Endothelial cell of umbilical vein (primary cell): Measurements from ENCODE around the gene KDM4C. TPM values are rescaled to one million over a fixed set of nuclear protein-coding genes. Genes with fewer than 3 reads are reported as not detected.

ENCODE experiments used
- BruUV-seq: library from RNA; stranded (reverse); fragments of 400-500 nt; replicated peaks from 2 replicates; lab custom pipeline; 2021; lab: Mats Ljungman, UMichigan
- CTCF ChIA-PET: fragments of 300-600, 350-600 bp; sonication (Branson Sonifier 250); formaldehyde crosslinking; loops from one replicate; lab custom pipeline; 2021; ENCODE audit warnings: antibody characterized with exemption, inconsistent platforms; lab: Charles Lee
- POLR2A ChIA-PET: fragments of 300-600, 350-600 bp; sonication (Branson Sonifier 250); formaldehyde crosslinking; loops from one replicate; lab custom pipeline; 2021; ENCODE audit warnings: antibody characterized with exemption, inconsistent platforms; lab: Charles Lee
- DNase-seq: peaks from one replicate; pipeline ENCODE4 v3.0.0-alpha.2; 2011; ENCODE audit warnings: low read depth, low spot score
- FAIRE-seq: peaks from 2 replicates; lab custom pipeline; 2011; peaks lifted over from hg19 to GRCh38; lab: Jason Lieb, UNC
- H2AFZ ChIP-seq: 2 replicates; pipeline ENCODE4 v1.6.0; 2012; ENCODE audit warnings: low read depth, low read length, control low read depth, inconsistent platforms
- H3K27ac ChIP-seq: 2 replicates; pipeline ENCODE4 v1.5.1; 2011; ENCODE audit warnings: low read depth, mild to moderate bottlenecking, control low read depth, low read length, moderate library complexity; ENCODE audit not compliant: insufficient read depth
- H3K27me3 ChIP-seq, 2 experiments: 2 replicates each; pipeline versions ENCODE4 v1.6.0 to v1.6.1; 2011; ENCODE audit warnings: low read length in 2 of 2, mixed read lengths in 1 of 2; ENCODE audit not compliant: control insufficient read depth in 2 of 2, insufficient read depth in 2 of 2
- H3K36me3 ChIP-seq, 2 experiments: 2 replicates in 1 of 2; 3 replicates in 1 of 2; pipeline ENCODE4 v1.5.1; 2011; ENCODE audit warnings: low read length in 2 of 2, mild to moderate bottlenecking in 1 of 2, moderate library complexity in 1 of 2; ENCODE audit not compliant: control insufficient read depth in 2 of 2, insufficient read depth in 2 of 2; ENCODE audit errors: extremely low read depth in 1 of 2
- H3K4me1 ChIP-seq: 3 replicates; pipeline ENCODE4 v1.5.1; 2011; ENCODE audit warnings: mild to moderate bottlenecking, low read length; ENCODE audit not compliant: control insufficient read depth, insufficient read depth; ENCODE audit errors: extremely low read depth
- H3K4me2 ChIP-seq: 2 replicates; pipeline ENCODE4 v1.6.1; 2011; ENCODE audit warnings: low read length, control low read depth, mixed read lengths; ENCODE audit not compliant: insufficient read depth
- H3K4me3 ChIP-seq, 3 experiments: fragments of 200-600 bp in 1 of 3; sonication (generic), shearing (Covaris generic) in 1 of 3; replicated peaks in 1 of 3; 2 replicates each; pipeline ENCODE4 v1.5.1; 2011 to 2016; ENCODE audit warnings: control low read depth in 3 of 3, low read length in 3 of 3, mild to moderate bottlenecking in 2 of 3, inconsistent platforms in 1 of 3, low read depth in 1 of 3, moderate library complexity in 1 of 3; ENCODE audit not compliant: insufficient read depth in 1 of 3
- H3K79me2 ChIP-seq: 2 replicates; pipeline ENCODE4 v1.6.0; 2012; ENCODE audit warnings: low read length, inconsistent platforms; ENCODE audit not compliant: control insufficient read depth, insufficient read depth
- H3K9ac ChIP-seq: replicated peaks from 2 replicates; pipeline ENCODE3; 2011; ENCODE audit warnings: low read length, control low read depth; ENCODE audit not compliant: insufficient read depth; ENCODE audit errors: extremely low read depth
- H3K9me1 ChIP-seq: replicated peaks from 3 replicates; pipeline ENCODE4 v1.6.0; 2011; ENCODE audit warnings: mild to moderate bottlenecking, low read length; ENCODE audit not compliant: control insufficient read depth, insufficient read depth; ENCODE audit errors: extremely low read depth
- H3K9me3 ChIP-seq: replicated peaks from 2 replicates; pipeline ENCODE4 v1.5.1; 2012; ENCODE audit warnings: low read length, inconsistent platforms; ENCODE audit not compliant: control insufficient read depth, insufficient read depth
- H4K20me1 ChIP-seq: replicated peaks from 2 replicates; pipeline ENCODE3; 2011; ENCODE audit warnings: mild to moderate bottlenecking, low read length; ENCODE audit not compliant: control insufficient read depth, insufficient read depth; ENCODE audit errors: extremely low read depth
- CTCF ChIP-seq, 2 donors: IDR thresholded peaks; 1 replicate in 1 of 2; 2 replicates in 1 of 2; pipeline ENCODE4 v1.5.1; 2011; ENCODE audit warnings: low read length in 2 of 2, mild to moderate bottlenecking in 2 of 2, moderate library complexity in 2 of 2, control low read depth in 1 of 2, inconsistent platforms in 1 of 2, low read depth in 1 of 2; ENCODE audit not compliant: insufficient read depth in 1 of 2; ENCODE audit errors: extremely low read depth in 1 of 2
- EZH2 ChIP-seq: IDR thresholded peaks from 2 replicates; pipeline ENCODE4 v1.6.1; 2012; ENCODE audit warnings: borderline replicate concordance, low read depth, mild to moderate bottlenecking, moderate library complexity, low read length, inconsistent platforms; ENCODE audit not compliant: severe bottlenecking
- FOS ChIP-seq: IDR thresholded peaks from 2 replicates; pipeline ENCODE4 v1.6.1; 2011; ENCODE audit warnings: mild to moderate bottlenecking, low read length, moderate library complexity, borderline replicate concordance; ENCODE audit not compliant: insufficient read depth
- GATA2 ChIP-seq: IDR thresholded peaks from 2 replicates; pipeline ENCODE4 v1.7.0; 2011; ENCODE audit warnings: low read depth, mild to moderate bottlenecking, moderate library complexity, mixed read lengths, low read length; ENCODE audit not compliant: insufficient read length, insufficient read depth
- JUN ChIP-seq: IDR thresholded peaks from 2 replicates; pipeline ENCODE4 v1.6.1; 2011; ENCODE audit warnings: borderline replicate concordance, low read depth; ENCODE audit not compliant: insufficient read length, insufficient read depth
- MAX ChIP-seq: IDR thresholded peaks from 2 replicates; pipeline ENCODE4 v1.6.1; 2011; ENCODE audit not compliant: insufficient read depth, insufficient read length
- MYC ChIP-seq: IDR thresholded peaks from one replicate; pipeline ENCODE4 v1.6.1; 2011; ENCODE audit warnings: mild to moderate bottlenecking, low read depth, low read length
- POLR2A ChIP-seq: IDR thresholded peaks from 2 replicates; pipeline ENCODE4 v1.6.1; 2012; ENCODE audit warnings: low read depth, mild to moderate bottlenecking, control low read depth, low read length
- POLR2AphosphoS5 ChIP-seq: IDR thresholded peaks from 2 replicates; pipeline ENCODE4 v1.6.1; 2012; ENCODE audit warnings: low read depth, mild to moderate bottlenecking, control low read depth, low read length, moderate library complexity; ENCODE audit not compliant: insufficient read depth
- dilution Hi-C: fragments of 300-500 bp; cut with MboI; formaldehyde crosslinking; loops from one replicate; pipeline ENCODE4 v1.15.0; 2019; ENCODE audit warnings: low sequenced_read_pairs; ENCODE audit not compliant: extremely low pct_ligation_motif_present
- intact Hi-C: fragments of 100-400 bp; cut with micrococcal nuclease; formaldehyde crosslinking; loops from one replicate; pipeline ENCODE4 v1.10.0; 2022
- polyA plus RNA-seq, 4 experiments: library from polyadenylated mRNA; depleted of rRNA in 3 of 4; stranded (reverse) in 3 of 4; unstranded in 1 of 4; fragments of >200 nt; gene quantifications; 2 replicates each; pipeline versions ENCODE4 v1.2.1 to v1.2.3, GENCODE V29; 2011 to 2012; ENCODE audit warnings: missing spikeins in 1 of 4
- total RNA-seq: library from RNA; stranded (reverse); gene quantifications from 2 replicates; pipeline ENCODE4 v1.2.3, GENCODE V29; 2021

KDM4C gene
- total and polyA plus RNA-seq, 2 donors (not counting 3 experiments of a cell fraction or from before 2014, with no cell fraction given), result 5.4 to 15.0 TPM

- intact Hi-C loops, result no loop called here
- H2AFZ ChIP-seq, result no peak overlapping the region
- H4K20me1 ChIP-seq, result no peaks in the 10 kb centered on the region
- CTCF ChIA-PET, result no interaction called here
- DNase-seq, result no peak
- BruUV-seq, result no TSS peak
- no peak overlapping the region for H3K4me3 ChIP-seq
- no peak overlapping the region for H3K27ac ChIP-seq
- no peaks in the 10 kb centered on the region for H3K36me3 ChIP-seq
- POLR2A ChIA-PET, result no interaction called here
- H3K9me3 ChIP-seq, result no peaks in the 10 kb centered on the region
- no peak overlapping the region for H3K4me2 ChIP-seq
- no peak for FAIRE-seq
- no peak for TF ChIP-seq POLR2AphosphoS5
- no peak for TF ChIP-seq JUN
- no peak for TF ChIP-seq MAX
- TF ChIP-seq CTCF (IDR thresholded peaks at IDR 0.05; ENCODE audit: extremely low read depth in 1 of 2, insufficient read depth in 1 of 2, low read depth in 1 of 2, low read length in 2 of 2), result no peak
- TF ChIP-seq FOS, result no peak
- TF ChIP-seq POLR2A, result no peak
- no peak for TF ChIP-seq GATA2
- no peak for TF ChIP-seq MYC
- no peak for TF ChIP-seq EZH2
- no peaks in the 10 kb centered on the region for H3K4me1 ChIP-seq
- H3K79me2 ChIP-seq, result no peaks in the 10 kb centered on the region
- H3K9ac ChIP-seq, result no peak overlapping the region
- no peaks in the 10 kb centered on the region for H3K9me1 ChIP-seq
- H3K27me3 ChIP-seq, result no peaks in the 10 kb centered on the region
- dilution Hi-C loops, result no loop called here
Measured at GRCh38 chr9:7001571-7001970, 243.8 kb downstream of the KDM4C start.
